ENCODE data around the gene ZNF133.
"Not testable (repeated sequence)": the region's sequence is repeated elsewhere in the genome, so short reads cannot be mapped to it uniquely, and the experiment has no call there.

ZNF133 gene

GRCh38 chr20:18287915-18288748 is at the start of gene ZNF133:
ZNF133 (plus strand) TSS chr20:18288527; CDS start chr20:18305687, 17,160 bp downstream.
- peak; percentile 86 for DNase-seq (ENCODE audit: low read depth)

DNA sequence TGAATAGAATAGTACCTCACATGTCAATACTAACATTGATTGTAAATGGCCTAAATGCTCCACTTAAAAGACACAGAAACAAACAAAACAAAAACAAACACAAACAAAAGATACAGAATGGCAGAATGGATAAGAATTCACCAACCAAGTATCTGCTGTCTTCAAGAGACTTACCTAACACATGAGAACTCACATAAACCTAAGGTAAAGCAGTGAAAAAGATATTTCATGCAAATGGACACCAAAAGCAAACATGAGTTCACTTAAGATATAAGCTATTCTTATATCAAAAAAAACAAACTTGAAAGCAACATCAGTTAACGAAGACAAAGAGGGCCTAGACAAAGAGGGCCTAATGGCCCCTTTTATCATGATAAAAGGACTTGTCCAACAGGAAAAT is 47.3 kb upstream of the ZNF133 start:
- DNase-seq (ENCODE audit: low read depth) = no peak

- DNase-seq (ENCODE audit: low read depth) = no peak
Observed at GRCh38 chr20:18243802-18244201, 44.5 kb upstream of the ZNF133 start.

DNA sequence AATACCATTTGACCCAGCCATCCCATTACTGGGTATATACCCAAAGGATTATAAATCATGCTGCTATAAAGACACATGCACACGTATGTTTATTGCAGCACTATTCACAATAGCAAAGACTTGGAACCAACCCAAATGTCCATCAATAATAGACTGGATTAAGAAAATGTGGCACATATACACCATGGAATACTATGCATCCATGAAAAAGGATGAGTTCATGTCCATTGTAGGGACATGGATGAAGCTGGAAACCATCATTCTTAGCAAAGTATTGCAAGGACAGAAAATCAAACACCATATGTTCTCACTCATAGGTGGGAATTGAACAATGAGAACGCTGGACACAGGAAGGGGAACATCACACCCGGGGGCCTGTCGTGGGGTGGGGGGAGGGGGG is 39.8 kb upstream of the ZNF133 start:
- not testable (repeated sequence) for DNase-seq (ENCODE audit: low read depth)

GRCh38 chr20:18250217-18250616 is 38.1 kb upstream of the ZNF133 start:
- DNase-seq (ENCODE audit: low read depth) = no peak

GRCh38 chr20:18252597-18253451 is 35.5 kb upstream of the ZNF133 start:
- DNase-seq (ENCODE audit: low read depth) = no peak

- DNase-seq (ENCODE audit: low read depth) = no peak
Observed at GRCh38 chr20:18254615-18255014, 33.7 kb upstream of the ZNF133 start.

- DNase-seq (ENCODE audit: low read depth) = no peak
Observed at GRCh38 chr20:18255526-18255925, 32.8 kb upstream of the ZNF133 start.

- no peak for DNase-seq (ENCODE audit: low read depth)
Observed at GRCh38 chr20:18256440-18257090, 31.8 kb upstream of the ZNF133 start.

DNA sequence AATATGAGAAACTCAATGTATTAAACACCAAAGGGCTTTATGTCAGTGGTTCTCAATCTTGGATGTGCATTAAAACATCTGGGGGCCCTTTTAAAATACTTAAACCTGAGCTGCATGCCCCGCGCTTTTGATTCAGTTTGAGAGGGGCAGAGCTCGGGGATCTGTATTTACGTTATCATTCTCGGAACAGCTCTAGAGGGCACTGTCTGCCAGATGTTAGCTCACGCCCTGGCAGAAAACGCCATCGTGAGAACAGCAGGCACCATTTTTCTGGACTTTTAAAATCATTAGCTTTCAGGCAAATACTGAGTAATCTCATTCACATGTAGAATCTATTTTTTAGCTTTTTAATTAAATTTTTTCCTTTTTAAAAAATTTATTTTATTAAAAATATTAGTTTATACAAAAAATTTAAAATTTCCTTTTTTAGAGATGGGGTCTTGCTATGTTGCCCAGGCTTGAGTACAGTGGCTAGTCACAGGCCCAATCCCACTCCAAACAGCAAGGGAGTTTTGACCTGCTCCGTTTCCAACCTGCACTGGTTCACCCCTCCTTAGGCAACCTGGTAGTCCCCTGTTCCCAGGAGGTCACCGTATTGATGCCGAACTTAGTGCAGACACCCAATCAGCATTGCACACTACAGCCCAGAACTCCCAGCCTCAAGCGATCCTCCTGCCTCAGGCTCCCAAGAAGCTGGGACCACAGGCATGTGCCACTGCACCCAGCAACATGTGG is 30.0 kb upstream of the ZNF133 start:
- DNase-seq (ENCODE audit: low read depth) = no peak

GRCh38 chr20:18259730-18260129 is 28.6 kb upstream of the ZNF133 start:
- DNase-seq (ENCODE audit: low read depth) = no peak

DNA sequence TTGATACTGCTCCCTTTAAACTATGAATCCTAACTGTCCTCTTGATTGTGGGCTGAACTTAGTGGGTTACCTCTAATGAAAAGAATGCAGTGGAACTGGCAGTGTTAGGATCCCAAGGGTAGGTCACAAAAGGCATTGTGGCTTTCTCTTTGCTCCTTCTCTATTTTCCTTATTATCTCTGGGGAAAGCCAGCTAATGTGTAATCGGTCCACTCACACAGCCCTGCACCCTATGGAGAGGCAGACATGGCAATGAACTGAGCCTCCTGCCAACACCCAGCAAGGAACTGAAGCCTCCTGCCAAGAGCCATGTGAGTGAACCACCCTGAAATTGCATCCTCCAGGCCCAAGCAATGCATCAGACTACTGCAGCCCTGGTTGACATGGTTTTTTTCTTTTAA is 24.6 kb upstream of the ZNF133 start:
- peak; percentile 90 for DNase-seq (ENCODE audit: low read depth)

DNA sequence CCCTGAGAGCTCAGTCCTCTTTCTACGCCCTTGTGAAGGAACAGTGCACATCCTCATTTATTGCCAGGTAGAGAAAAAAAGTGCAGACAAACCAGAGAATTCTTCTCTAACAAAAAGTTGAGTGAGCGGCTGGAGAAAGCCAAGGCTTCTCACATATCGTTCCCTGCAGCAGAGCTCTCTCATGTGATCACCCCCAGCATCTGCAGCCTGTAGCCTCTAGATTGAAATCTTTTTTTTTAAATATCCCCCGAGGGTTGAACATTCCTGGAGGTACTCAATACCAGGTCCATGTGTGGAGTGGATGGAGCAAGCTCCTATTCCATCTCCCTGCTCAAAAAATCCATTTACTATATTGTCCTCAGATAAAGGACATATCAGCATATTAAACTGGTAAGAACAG is 22.9 kb upstream of the ZNF133 start:
- DNase-seq (ENCODE audit: low read depth) = no peak

- no peak for DNase-seq (ENCODE audit: low read depth)
Observed at GRCh38 chr20:18266282-18266681, 22.0 kb upstream of the ZNF133 start.

DNA sequence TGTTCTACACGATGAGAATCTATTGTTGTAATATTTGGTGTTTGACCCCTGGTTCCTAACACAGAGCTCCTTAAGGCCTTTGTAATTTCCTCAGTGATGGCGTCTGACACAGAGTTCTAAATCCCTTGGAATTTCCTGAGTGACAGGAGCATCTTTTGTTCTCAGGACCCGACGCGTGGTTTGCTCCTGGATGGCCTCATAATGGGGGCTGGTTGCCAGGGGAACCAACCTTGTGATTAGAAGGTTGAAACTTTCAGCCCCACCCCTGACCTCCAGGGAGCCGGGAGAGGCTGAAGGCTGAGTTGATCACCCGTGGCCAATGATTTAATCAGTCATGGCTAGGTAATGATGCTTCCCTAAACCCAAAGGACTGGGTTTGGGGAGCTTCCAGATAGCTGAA is 20.5 kb upstream of the ZNF133 start:
- no peak for DNase-seq (ENCODE audit: low read depth)

DNA sequence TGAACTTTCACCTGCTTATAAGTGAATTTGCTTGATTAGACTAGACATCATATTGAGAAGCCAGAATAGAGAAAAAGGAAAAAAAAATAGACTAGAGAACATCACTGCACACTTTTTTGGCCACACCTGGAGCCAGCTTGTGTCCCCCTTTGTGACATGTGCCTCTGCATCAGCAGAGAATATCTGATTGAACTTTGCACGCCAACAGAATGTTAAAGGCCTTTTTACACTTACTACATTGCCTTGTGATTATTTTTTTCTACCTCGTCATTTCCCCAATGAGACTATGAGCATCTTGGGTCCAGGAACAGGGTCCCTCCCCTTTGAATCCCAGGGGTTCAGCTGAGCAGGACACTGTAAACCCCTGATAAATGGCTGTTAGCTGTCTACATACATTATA is 17.2 kb upstream of the ZNF133 start:
- no peak for DNase-seq (ENCODE audit: low read depth)

DNA sequence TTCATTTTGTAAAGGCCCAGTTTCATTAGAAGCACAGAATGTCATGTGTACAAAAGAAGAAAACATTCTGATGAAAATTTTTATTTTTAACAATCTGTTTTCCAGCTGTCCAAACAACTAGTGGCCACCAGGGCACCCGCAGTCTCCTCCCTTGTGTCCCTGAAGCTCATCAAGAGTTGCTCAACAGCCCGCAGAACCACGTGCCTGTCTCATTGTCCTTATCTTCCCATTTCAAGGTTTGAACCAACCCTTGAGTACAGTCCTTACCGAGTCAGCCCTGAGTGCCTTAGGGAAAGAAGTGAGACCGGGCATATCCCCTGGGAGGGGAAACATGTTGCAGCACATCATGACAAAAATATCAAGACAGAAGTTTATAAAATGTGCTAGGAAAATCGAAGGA is 15.9 kb upstream of the ZNF133 start:
- DNase-seq (ENCODE audit: low read depth) = no peak

DNA sequence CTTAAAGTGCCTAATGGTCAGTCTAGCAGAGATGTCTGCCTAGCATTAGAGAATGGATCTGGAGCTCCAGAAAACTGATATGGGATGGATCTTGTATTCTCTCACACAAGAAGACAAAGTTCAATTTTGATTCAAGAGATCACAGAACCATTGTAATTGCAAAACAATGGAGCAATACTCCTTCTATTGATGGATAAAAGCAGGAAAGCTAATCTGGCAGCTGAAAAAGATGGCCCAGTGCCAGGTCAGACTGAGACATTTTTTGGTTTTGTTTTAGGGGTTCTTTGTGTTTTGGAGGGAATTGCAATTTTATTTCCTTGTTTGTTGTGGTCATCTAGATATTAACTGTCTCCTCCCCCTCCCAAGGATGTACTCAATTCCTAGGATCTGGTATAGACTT is 14.6 kb upstream of the ZNF133 start:
- no peak for DNase-seq (ENCODE audit: low read depth)

- DNase-seq (ENCODE audit: low read depth) = not testable (repeated sequence)
Observed at GRCh38 chr20:18275960-18276359, 12.4 kb upstream of the ZNF133 start.

DNA sequence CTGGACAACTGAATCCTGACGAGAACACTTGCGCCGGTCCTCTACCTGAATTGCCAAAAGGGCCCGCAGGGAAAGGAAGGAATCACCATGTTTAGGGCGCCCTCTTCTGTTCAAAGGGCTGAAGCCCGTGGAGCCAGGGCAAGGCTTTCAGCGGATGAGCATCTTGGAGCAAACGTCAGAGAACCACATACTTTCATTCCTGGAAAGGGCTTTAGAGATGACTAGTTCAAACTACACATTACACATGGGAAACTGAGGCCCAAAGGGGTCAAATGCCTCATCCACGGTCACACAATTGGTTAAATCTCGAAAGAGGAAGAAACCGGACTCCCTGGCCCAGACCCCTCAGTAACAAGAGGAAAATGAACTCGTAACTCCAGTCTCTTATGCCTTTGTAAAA is 11.5 kb upstream of the ZNF133 start:
- peak; percentile 63 for DNase-seq (ENCODE audit: low read depth)

GRCh38 chr20:18279242-18279641 is 9.1 kb upstream of the ZNF133 start:
- DNase-seq (ENCODE audit: low read depth) = no peak
